H1 (cell line): ENCODE data around the gene TRIAP1. TPM values are rescaled to one million over a fixed set of nuclear protein-coding genes. Genes with fewer than 3 reads are reported as not detected.

ENCODE experiments used
- CTCF ChIA-PET: fragments of 300-600 bp; sonication (Branson Sonifier 250); formaldehyde crosslinking; loops from one replicate; lab custom pipeline; 2021; ENCODE audit not compliant: partially characterized antibody; lab: Charles Lee
- POLR2A ChIA-PET: fragments of 300-600 bp; sonication (Branson Sonifier 250); formaldehyde crosslinking; loops from one replicate; lab custom pipeline; 2021; ENCODE audit warnings: inconsistent platforms; ENCODE audit not compliant: partially characterized antibody; lab: Charles Lee
- DNase-seq, 2 experiments: peaks; one replicate each; pipeline versions ENCODE4 v3.0.0 to v3.0.0-alpha.2; 2010 to 2022; ENCODE audit warnings: low spot score in 2 of 2, low read depth in 1 of 2, mixed read lengths in 1 of 2
- FAIRE-seq: peaks from 2 replicates; lab custom pipeline; 2011; peaks lifted over from hg19 to GRCh38; lab: Jason Lieb, UNC
- H2AFZ ChIP-seq: 2 replicates; pipeline ENCODE4 v1.8.1; 2012; ENCODE audit warnings: low read length, inconsistent platforms
- H2AK5ac ChIP-seq: 2 replicates; pipeline ENCODE4 v1.6.1; 2013; ENCODE audit warnings: low read depth, low read length
- H2BK120ac ChIP-seq: replicated peaks from 2 replicates; pipeline ENCODE3; 2013; ENCODE audit warnings: low read depth, low read length, inconsistent platforms
- H2BK12ac ChIP-seq: 2 replicates; pipeline ENCODE4 v1.6.1; 2013; ENCODE audit warnings: low read depth, low read length
- H2BK15ac ChIP-seq: 2 replicates; pipeline ENCODE4 v1.6.1; 2013; ENCODE audit warnings: low read length
- H2BK20ac ChIP-seq: 2 replicates; pipeline ENCODE4 v1.6.1; 2013; ENCODE audit warnings: low read length
- H2BK5ac ChIP-seq: 2 replicates; pipeline ENCODE4 v1.6.1; 2013; ENCODE audit warnings: low read depth, low read length
- H3K14ac ChIP-seq: 2 replicates; pipeline ENCODE4 v1.6.1; 2013; ENCODE audit warnings: inconsistent platforms; ENCODE audit not compliant: insufficient read length
- H3K18ac ChIP-seq: 2 replicates; pipeline ENCODE4 v1.6.1; 2013; ENCODE audit warnings: low read length; ENCODE audit errors: extremely low read depth
- H3K23ac ChIP-seq: 2 replicates; pipeline ENCODE4 v1.6.1; 2013; ENCODE audit warnings: inconsistent platforms; ENCODE audit not compliant: insufficient read length
- H3K23me2 ChIP-seq: 2 replicates; pipeline ENCODE4 v1.6.1; 2013; ENCODE audit warnings: low read depth, low read length
- H3K27ac ChIP-seq: 2 replicates; pipeline ENCODE4 v1.6.1; 2011; ENCODE audit warnings: low read depth, low read length, inconsistent platforms
- H3K27me3 ChIP-seq, 4 experiments: replicated peaks in 1 of 4; 1 replicate in 1 of 4; 2 replicates in 3 of 4; pipeline versions ENCODE4 v1.6.1 to v1.8.1; 2011 to 2013; ENCODE audit warnings: low read length in 3 of 4, mild to moderate bottlenecking in 3 of 4, inconsistent platforms in 2 of 4, mixed read lengths in 2 of 4, moderate library complexity in 1 of 4; ENCODE audit not compliant: control insufficient read depth in 3 of 4, insufficient read depth in 3 of 4; ENCODE audit errors: extremely low read depth in 1 of 4
- H3K36me3 ChIP-seq, 4 experiments: 2 replicates each; pipeline versions ENCODE4 v1.6.1 to v1.8.1; 2011 to 2013; ENCODE audit warnings: mild to moderate bottlenecking in 4 of 4, low read length in 3 of 4, moderate library complexity in 2 of 4, control low read depth in 1 of 4, inconsistent platforms in 1 of 4; ENCODE audit not compliant: insufficient read depth in 4 of 4, control insufficient read depth in 2 of 4
- H3K4ac ChIP-seq: replicated peaks from 2 replicates; pipeline ENCODE3; 2013; ENCODE audit warnings: low read length, low read depth, mixed read lengths, inconsistent platforms; ENCODE audit not compliant: insufficient read length
- H3K4me1 ChIP-seq, 4 experiments: replicated peaks in 1 of 4; 1 replicate in 1 of 4; 2 replicates in 3 of 4; pipeline versions ENCODE4 v1.6.1 to v1.8.1; 2011 to 2013; ENCODE audit warnings: low read length in 3 of 4, inconsistent platforms in 2 of 4, mixed read lengths in 1 of 4; ENCODE audit not compliant: insufficient read depth in 4 of 4, control insufficient read depth in 3 of 4
- H3K4me2 ChIP-seq, 2 experiments: 2 replicates each; pipeline versions ENCODE4 v1.6.1 to v1.8.1; 2011 to 2013; ENCODE audit warnings: low read depth in 2 of 2, low read length in 2 of 2, control low read depth in 1 of 2, inconsistent platforms in 1 of 2, mild to moderate bottlenecking in 1 of 2; ENCODE audit not compliant: insufficient read depth in 1 of 2
- H3K4me3 ChIP-seq, 4 experiments: fragments of 200-600, 300-600 bp in 1 of 4; sonication (generic), shearing (Covaris generic), sonication (Bioruptor Twin) in 1 of 4; 2 replicates each; pipeline versions ENCODE4 v1.5.1 to v1.8.1; 2011 to 2016; ENCODE audit warnings: low read length in 4 of 4, low read depth in 3 of 4, control low read depth in 2 of 4, inconsistent platforms in 2 of 4, mild to moderate bottlenecking in 2 of 4, mixed read lengths in 1 of 4, moderate library complexity in 1 of 4; ENCODE audit not compliant: insufficient read depth in 2 of 4; ENCODE audit errors: extremely low read depth in 1 of 4
- H3K56ac ChIP-seq: replicated peaks from 2 replicates; pipeline ENCODE3; 2013; ENCODE audit warnings: low read depth, mild to moderate bottlenecking, mixed read lengths, low read length, inconsistent platforms; ENCODE audit not compliant: insufficient read length
- H3K79me1 ChIP-seq: 2 replicates; pipeline ENCODE4 v1.6.1; 2013; ENCODE audit warnings: low read depth, low read length, control low read depth
- H3K79me2 ChIP-seq, 2 experiments: 2 replicates each; pipeline versions ENCODE4 v1.6.1 to v1.8.1; 2012 to 2013; ENCODE audit warnings: low read length in 2 of 2, mild to moderate bottlenecking in 2 of 2, inconsistent platforms in 1 of 2; ENCODE audit not compliant: insufficient read depth in 2 of 2, control insufficient read depth in 1 of 2
- H3K9ac ChIP-seq, 4 experiments: replicated peaks in 1 of 4; 1 replicate in 1 of 4; 2 replicates in 3 of 4; pipeline versions ENCODE4 v1.6.1 to v1.8.1; 2011 to 2013; ENCODE audit warnings: low read depth in 3 of 4, low read length in 3 of 4, control low read depth in 2 of 4, mild to moderate bottlenecking in 2 of 4, moderate library complexity in 2 of 4, inconsistent platforms in 1 of 4; ENCODE audit errors: extremely low read depth in 1 of 4
- H3K9me3 ChIP-seq, 2 experiments: 2 replicates each; pipeline versions ENCODE4 v1.6.1 to v1.8.1; 2012 to 2013; ENCODE audit warnings: mild to moderate bottlenecking in 2 of 2, moderate library complexity in 2 of 2, control low read depth in 1 of 2, inconsistent platforms in 1 of 2, low read depth in 1 of 2, low read length in 1 of 2, mixed read lengths in 1 of 2; ENCODE audit not compliant: insufficient read depth in 2 of 2
- H4K20me1 ChIP-seq, 2 experiments: replicated peaks in 1 of 2; 2 replicates each; pipeline versions ENCODE3 to v1.8.1; 2011 to 2013; ENCODE audit warnings: inconsistent platforms in 2 of 2, low read length in 2 of 2, mild to moderate bottlenecking in 1 of 2; ENCODE audit not compliant: insufficient read depth in 2 of 2, control insufficient read depth in 1 of 2
- H4K5ac ChIP-seq: 2 replicates; pipeline ENCODE4 v1.6.1; 2013; ENCODE audit warnings: low read length, low read depth, mixed read lengths, inconsistent platforms; ENCODE audit not compliant: insufficient read length
- H4K8ac ChIP-seq: 2 replicates; pipeline ENCODE4 v1.8.0; 2013; ENCODE audit warnings: mild to moderate bottlenecking, moderate library complexity, low read length, inconsistent platforms; ENCODE audit not compliant: insufficient read depth; ENCODE audit errors: extremely low read depth
- H4K91ac ChIP-seq: replicated peaks from 2 replicates; pipeline ENCODE3; 2013; ENCODE audit warnings: low read length, mixed read lengths, inconsistent platforms; ENCODE audit not compliant: insufficient read length
- CTCF ChIP-seq, 3 experiments: IDR thresholded peaks; 1 replicate in 2 of 3; 2 replicates in 1 of 3; pipeline versions ENCODE4 v1.5.1 to v1.6.1; 2011; ENCODE audit warnings: low read length in 3 of 3, mild to moderate bottlenecking in 3 of 3, inconsistent platforms in 2 of 3, low read depth in 1 of 3, moderate library complexity in 1 of 3; ENCODE audit not compliant: insufficient read depth in 1 of 3; ENCODE audit errors: control extremely low read depth in 1 of 3
- HDAC2 ChIP-seq, 2 experiments: fragments of 300-600 bp in 1 of 2; sonication (generic) in 1 of 2; IDR thresholded peaks; 2 replicates each; pipeline ENCODE4 v1.6.1; 2011 to 2012; ENCODE audit warnings: low read depth in 2 of 2, low read length in 2 of 2, mild to moderate bottlenecking in 2 of 2, moderate library complexity in 2 of 2, borderline replicate concordance in 1 of 2, inconsistent platforms in 1 of 2
- KDM4A ChIP-seq: IDR thresholded peaks from one replicate; pipeline ENCODE4 v1.7.1; 2012; ENCODE audit warnings: low read depth, mild to moderate bottlenecking, moderate library complexity, low read length, inconsistent platforms; ENCODE audit not compliant: severe bottlenecking
- NRF1 ChIP-seq: IDR thresholded peaks from 2 replicates; pipeline ENCODE4 v1.6.1; 2011; ENCODE audit warnings: mild to moderate bottlenecking, low read depth, low read length, improper control_type of control experiment
- POLR2A ChIP-seq, 2 experiments: IDR thresholded peaks; 1 replicate in 1 of 2; 2 replicates in 1 of 2; pipeline ENCODE4 v1.6.1; 2011; ENCODE audit warnings: low read depth in 2 of 2, low read length in 2 of 2, mild to moderate bottlenecking in 2 of 2; ENCODE audit errors: control extremely low read depth in 1 of 2
- RNF2 ChIP-seq: fragments of 200-900, 300-1000 bp; sonication (generic); IDR thresholded peaks from 2 replicates; pipeline ENCODE4 v1.7.1; 2016; ENCODE audit warnings: borderline replicate concordance, low read depth, mild to moderate bottlenecking, antibody characterized with exemption, low read length; ENCODE audit not compliant: poor library complexity, severe bottlenecking; ENCODE audit errors: missing control alignments
- YY1 ChIP-seq: IDR thresholded peaks from 2 replicates; pipeline ENCODE4 v1.6.1; 2011; ENCODE audit warnings: low read depth, mild to moderate bottlenecking, low read length
- WGBS, 2 experiments: shearing (Covaris generic) in 1 of 2; methylation state at CpG; one replicate each; pipeline versions ENCODE4 v1.1.6 to v1.1.7; 2013 to 2015; ENCODE audit warnings: low lambda C conversion rate in 2 of 2, mixed read lengths in 2 of 2, inconsistent platforms in 1 of 2, low coverage in 1 of 2, missing lambda C conversion rate in 1 of 2; ENCODE audit not compliant: insufficient replicate concordance in 2 of 2, insufficient coverage in 1 of 2, insufficient read length in 1 of 2; ENCODE audit errors: extremely low coverage in 1 of 2, missing lambda C conversion rate in 1 of 2; 5-methylcytosine and 5-hydroxymethylcytosine counted together
- polyA plus RNA-seq, 7 experiments: library from polyadenylated mRNA; depleted of rRNA in 3 of 7; stranded (reverse) in 5 of 7; unstranded in 2 of 7; fragments of >200 nt in 5 of 7; fragments of 200-250 nt in 2 of 7; gene quantifications; 1 replicate in 5 of 7; 2 replicates in 1 of 7; 4 replicates in 1 of 7; pipeline versions ENCODE4 v1.2.1 to v1.2.3, GENCODE V29; 2011 to 2013; ENCODE audit warnings: missing spikeins in 2 of 7, mixed read lengths in 2 of 7
- total RNA-seq: library from RNA; stranded (reverse); fragmentation: NEBNext Ultra II Directional; extraction: Animal tissue kit (Norgen Biotek cat#: 25700); gene quantifications from 2 replicates; pipeline ENCODE4 v1.2.1, GENCODE V29; 2021

Gene TRIAP1
- total and polyA plus RNA-seq, 2 of the 8 experiments (the other 6 are each of a cell fraction or from before 2014, with no cell fraction given): 42.0 to 63.4 TPM

DNA sequence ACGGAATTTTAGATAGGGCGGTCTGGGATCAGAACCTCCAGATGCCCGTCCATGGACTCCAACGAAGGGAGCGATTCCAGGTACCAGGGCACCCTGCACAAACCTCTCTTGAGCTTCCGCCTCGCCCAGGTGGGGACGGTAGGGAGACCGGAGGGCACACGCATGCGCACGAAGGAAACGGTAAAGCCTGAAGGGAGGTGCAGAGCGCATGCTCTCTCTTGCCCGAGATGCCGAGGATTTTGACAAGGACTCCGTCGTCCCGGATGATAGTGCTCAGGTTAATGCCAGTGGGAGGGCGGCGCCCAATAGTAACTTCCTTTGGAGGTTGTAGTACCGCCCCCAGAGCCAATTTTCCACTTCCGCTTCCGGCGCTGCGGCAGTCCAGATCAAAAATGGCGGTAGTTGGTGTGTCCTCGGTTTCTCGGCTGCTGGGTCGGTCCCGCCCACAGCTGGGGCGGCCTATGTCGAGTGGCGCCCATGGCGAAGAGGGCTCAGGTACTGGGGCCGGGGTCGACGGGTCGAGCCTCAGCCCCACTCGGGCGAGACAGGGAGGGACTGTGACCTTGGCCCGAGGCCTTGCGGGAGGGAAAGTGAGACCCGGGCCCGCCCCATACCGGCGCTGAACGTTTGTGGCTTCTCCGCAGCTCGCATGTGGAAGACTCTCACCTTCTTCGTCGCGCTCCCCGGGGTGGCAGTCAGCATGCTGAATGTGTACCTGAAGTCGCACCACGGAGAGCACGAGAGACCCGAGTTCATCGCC lies 8.3 kb downstream of the TRIAP1 start, which contains the start of gene COX6A1:
Gene COX6A1, plus strand, starts transcription at position 379 of the 760 bp plus-strand sequence. Its CDS starts 14 bp downstream, at position 393.
- H3K79me2 ChIP-seq: peaks cover 9 to 25% of the 10 kb centered on the region in 2 experiments; a peak in 3 of 4 replicates
- H4K20me1 ChIP-seq: peaks cover 2 to 10% of the 10 kb centered on the region in 2 experiments
- peak within 1 kb of the TSS; percentile 45 for H2AFZ ChIP-seq
- H3K9me3 ChIP-seq: no peaks in the 10 kb centered on the region
- no peak within 1 kb of the TSS for H3K14ac ChIP-seq
- no peak within 1 kb of the TSS for H2BK120ac ChIP-seq
- ChIA-PET POLR2A (interaction anchor here (0.6 to 2.2 kb wide), 20 partner anchors 9 to 902 kb away, joined by 3 to 13 read pairs (median 4); partner anchors contain the start of genes DYNLL1, GATC, RNU4-1 and RNU4-2), CTCF (interaction anchor here (0.7 to 13.9 kb wide), 19 partner anchors 8 to 145 kb away, joined by 3 to 310 read pairs (median 4); no protein-coding TSS in a partner anchor)
- H4K91ac ChIP-seq: no peak within 1 kb of the TSS
- H2BK5ac ChIP-seq: peak within 1 kb of the TSS; percentile 77
- H4K8ac ChIP-seq: 0 out of 2 replicates have a peak within 1 kb of the TSS, but pooled peaks have one; percentile 62
- peak within 1 kb of the TSS; percentile 89; the same call in 1 of the 2 replicates for H3K18ac ChIP-seq
- no peak within 1 kb of the TSS for H3K4ac ChIP-seq
- no peaks in the 10 kb centered on the region for H3K27me3 ChIP-seq
- H3K4me3 ChIP-seq: peak within 1 kb of the TSS; percentile 81 to 92 (median 90)
- H3K23ac ChIP-seq: no peak within 1 kb of the TSS
- FAIRE-seq (peak; percentile 78), DNase-seq (peak; percentile 94 to 98)
- peaks cover 2% of the 10 kb centered on the region; the same call in 1 of the 2 replicates for H3K23me2 ChIP-seq
- peak within 1 kb of the TSS; percentile 61 to 87 (median 78) for H3K9ac ChIP-seq
- H3K27ac ChIP-seq: peak within 1 kb of the TSS; percentile 58; the same call in 1 of the 2 replicates
- WGBS, 2 experiments: 2% methylated on average over 59 of the region's 59 CpGs; no CpG with 5 or more reads in 1 of the 2 experiments
- no peak within 1 kb of the TSS for H2BK12ac ChIP-seq
- H4K5ac ChIP-seq: peak within 1 kb of the TSS; percentile 73
- no peak within 1 kb of the TSS for H2BK15ac ChIP-seq
- no peaks in the 10 kb centered on the region for H3K79me1 ChIP-seq
- H2BK20ac ChIP-seq: no peak within 1 kb of the TSS
- H3K4me1 ChIP-seq: peaks cover 0 to 2% (median under 1%) of the 10 kb centered on the region in 4 experiments; a peak in 1 of 7 replicates
- no peak within 1 kb of the TSS for H2AK5ac ChIP-seq
- peaks cover 0 to 18% (median 6%) of the 10 kb centered on the region in 4 experiments; a peak in 4 of 8 replicates for H3K36me3 ChIP-seq
- H3K56ac ChIP-seq: peak within 1 kb of the TSS; percentile 10
- peak within 1 kb of the TSS; percentile 87 to 98 for H3K4me2 ChIP-seq
- TF ChIP-seq YY1: peak; percentile 90
- TF ChIP-seq CTCF (IDR thresholded peaks at IDR 0.05; ENCODE audit: control extremely low read depth in 1 of 3, insufficient read depth in 1 of 3, low read depth in 1 of 3, low read length in 3 of 3): peak; percentile 25 to 31 (median 28); a peak in 3 of 4 replicates
- TF ChIP-seq RNF2: no peak
- TF ChIP-seq KDM4A: peak; percentile 38
- peak; percentile 35 to 82 for TF ChIP-seq POLR2A (IDR thresholded peaks at IDR 0.05; ENCODE audit: control extremely low read depth in 1 of 2, low read depth in 2 of 2, low read length in 2 of 2)
- TF ChIP-seq NRF1: peak; percentile 98
- TF ChIP-seq HDAC2 (IDR thresholded peaks at IDR 0.05; ENCODE audit: borderline replicate concordance in 1 of 2, low read depth in 2 of 2, low read length in 2 of 2): peak in 1 of 2 experiments; percentile 91; a peak in 1 of 4 replicates
